CD14-positive monocyte (primary cell): ENCODE data around the gene RPSA. TPM values are rescaled to one million over a fixed set of nuclear protein-coding genes. Genes with fewer than 3 reads are reported as not detected.

Experiments
- DNase-seq, 3 donors: peaks; one replicate each; pipeline ENCODE4 v3.0.0-alpha.2; 2011 to 2022
- H2AFZ ChIP-seq: 2 replicates; pipeline ENCODE4 v1.6.0; 2012; ENCODE audit warnings: mild to moderate bottlenecking, low read depth, low read length, inconsistent platforms; ENCODE audit not compliant: insufficient read depth, poor library complexity, severe bottlenecking
- H3K27ac ChIP-seq, 2 donors: 1 replicate in 1 of 2; 2 replicates in 1 of 2; pipeline ENCODE4 v1.5.1; 2012 to 2013; ENCODE audit warnings: low read length in 2 of 2, control low read depth in 1 of 2, inconsistent platforms in 1 of 2, low read depth in 1 of 2, mild to moderate bottlenecking in 1 of 2
- H3K27me3 ChIP-seq, 2 donors: one replicate each; pipeline versions ENCODE4 v1.6.0 to v1.6.1; 2011 to 2013; ENCODE audit warnings: low read length in 2 of 2; ENCODE audit not compliant: control insufficient read depth in 2 of 2, insufficient read depth in 2 of 2
- H3K36me3 ChIP-seq, 2 donors: replicated peaks in 1 of 2; 1 replicate in 1 of 2; 2 replicates in 1 of 2; pipeline versions ENCODE4 v1.5.1 to v1.6.1; 2012 to 2013; ENCODE audit warnings: low read length in 2 of 2, control low read depth in 1 of 2, inconsistent platforms in 1 of 2, mild to moderate bottlenecking in 1 of 2; ENCODE audit not compliant: insufficient read depth in 2 of 2, control insufficient read depth in 1 of 2
- H3K4me1 ChIP-seq, 2 donors: 1 replicate in 1 of 2; 2 replicates in 1 of 2; pipeline versions ENCODE4 v1.5.1 to v1.6.1; 2012 to 2013; ENCODE audit warnings: low read length in 2 of 2, control low read depth in 1 of 2, inconsistent platforms in 1 of 2, mild to moderate bottlenecking in 1 of 2, moderate library complexity in 1 of 2; ENCODE audit not compliant: insufficient read depth in 2 of 2, control insufficient read depth in 1 of 2
- H3K4me2 ChIP-seq: replicated peaks from 2 replicates; pipeline ENCODE3; 2012; ENCODE audit warnings: low read length, moderate library complexity, mild to moderate bottlenecking; ENCODE audit not compliant: poor library complexity, severe bottlenecking; ENCODE audit errors: extremely low read depth
- H3K4me3 ChIP-seq, 3 experiments: fragments of 200-600 bp in 1 of 3; sonication (generic) in 1 of 3; replicated peaks in 1 of 3; 1 replicate in 2 of 3; 2 replicates in 1 of 3; pipeline ENCODE4 v1.5.1; 2011 to 2013; ENCODE audit warnings: low read length in 3 of 3, mild to moderate bottlenecking in 3 of 3, control low read depth in 2 of 3, low read depth in 2 of 3, inconsistent platforms in 1 of 3, moderate library complexity in 1 of 3
- H3K79me2 ChIP-seq: 2 replicates; pipeline ENCODE4 v1.6.0; 2012; ENCODE audit warnings: mild to moderate bottlenecking, control low read depth, inconsistent platforms, low read length, moderate library complexity; ENCODE audit not compliant: insufficient read depth
- H3K9ac ChIP-seq: 2 replicates; pipeline ENCODE4 v1.6.0; 2017; ENCODE audit warnings: low read length, mild to moderate bottlenecking; ENCODE audit not compliant: insufficient read depth, poor library complexity, severe bottlenecking
- H3K9me3 ChIP-seq, 2 donors: replicated peaks in 1 of 2; 1 replicate in 1 of 2; 2 replicates in 1 of 2; pipeline versions ENCODE4 v1.5.1 to v1.6.1; 2012 to 2013; ENCODE audit warnings: low read length in 2 of 2, control low read depth in 1 of 2; ENCODE audit not compliant: control insufficient read depth in 1 of 2, insufficient read depth in 1 of 2
- H4K20me1 ChIP-seq: 2 replicates; pipeline ENCODE4 v1.6.0; 2012; ENCODE audit warnings: mild to moderate bottlenecking, low read length, control low read depth, moderate library complexity; ENCODE audit not compliant: insufficient read depth
- H3K27ac Mint-ChIP-seq, 7 donors: one replicate each; pipeline ENCODE4 v1.8.0; 2020; ENCODE audit warnings: mild to moderate bottlenecking in 7 of 7, mixed read lengths in 7 of 7, moderate library complexity in 6 of 7, inconsistent platforms in 2 of 7
- H3K27me3 Mint-ChIP-seq, 3 donors: one replicate each; pipeline ENCODE4 v1.8.0; 2021 to 2022; ENCODE audit warnings: low read depth in 3 of 3, mild to moderate bottlenecking in 3 of 3, mixed read lengths in 3 of 3, moderate library complexity in 3 of 3, inconsistent platforms in 1 of 3
- H3K36me3 Mint-ChIP-seq, 2 donors: one replicate each; pipeline ENCODE4 v1.8.0; 2020; ENCODE audit warnings: mixed read lengths in 2 of 2, inconsistent platforms in 1 of 2, mild to moderate bottlenecking in 1 of 2
- H3K4me1 Mint-ChIP-seq: one replicate; pipeline ENCODE4 v1.8.0; 2020; ENCODE audit warnings: mild to moderate bottlenecking, mixed read lengths
- H3K4me3 Mint-ChIP-seq, 2 donors: one replicate each; pipeline ENCODE4 v1.8.0; 2020; ENCODE audit warnings: mild to moderate bottlenecking in 2 of 2, mixed read lengths in 2 of 2, moderate library complexity in 1 of 2
- H3K9me3 Mint-ChIP-seq, 7 donors: one replicate each; pipeline ENCODE4 v1.8.0; 2020 to 2022; ENCODE audit warnings: mixed read lengths in 7 of 7, mild to moderate bottlenecking in 6 of 7, moderate library complexity in 6 of 7, inconsistent platforms in 2 of 7
- CTCF ChIP-seq: fragments of 200-600 bp; IDR thresholded peaks from one replicate; pipeline ENCODE4 v1.8.0; 2022; ENCODE audit warnings: antibody characterized with exemption, mild to moderate bottlenecking
- WGBS: methylation state at CpG from one replicate; pipeline ENCODE4 v1.1.5; 2013; ENCODE audit warnings: missing lambda C conversion rate; ENCODE audit not compliant: insufficient coverage; 5-methylcytosine and 5-hydroxymethylcytosine counted together
- intact Hi-C, 2 donors: fragments of 100-400 bp; cut with micrococcal nuclease; formaldehyde crosslinking; loops; one replicate each; pipeline versions ENCODE4 v1.15.0 to v1.15.1; 2023
- polyA plus RNA-seq, 3 donors: library from polyadenylated mRNA; depleted of rRNA in 1 of 3; unstranded in 2 of 3; stranded (reverse) in 1 of 3; fragments of 300-500 nt in 2 of 3; fragments of >200 nt in 1 of 3; fragmentation: Illumina TruSeq in 2 of 3; gene quantifications; 1 replicate in 2 of 3; 2 replicates in 1 of 3; pipeline ENCODE4 v1.2.3, GENCODE V29; 2012 to 2021

RPSA gene
- polyA plus RNA-seq, 3 donors: 172 to 574 (median 219) TPM

GRCh38 chr3:39410893-39411292 is 4.4 kb downstream of the RPSA start:
- DNase-seq: no peak
- Histone ChIP-seq H3K4me2 (no peak overlapping the region), H3K9me3 (no peaks in the 10 kb centered on the region), H3K4me1 (peaks cover 14 to 21% of the 10 kb centered on the region in 2 donors), H4K20me1 (peaks cover 38% of the 10 kb centered on the region), H3K4me3 (no peak overlapping the region), H2AFZ (no peak overlapping the region), H3K27me3 (no peaks in the 10 kb centered on the region), H3K36me3 (peaks cover 57 to 72% of the 10 kb centered on the region in 2 donors), H3K79me2 (peaks cover 40% of the 10 kb centered on the region), H3K27ac (no peak overlapping the region), H3K9ac (no peak overlapping the region)
- intact Hi-C loops: no loop called here
- WGBS: 100% methylated on average over 3 of the region's 7 CpGs
- no peak for TF ChIP-seq CTCF
- H3K4me1 Mint-ChIP-seq: peaks cover 17% of the 10 kb centered on the region
- H3K36me3 Mint-ChIP-seq: peaks cover 53 to 70% of the 10 kb centered on the region in 2 donors
- H3K27ac Mint-ChIP-seq: no peak overlapping the region
- H3K9me3 Mint-ChIP-seq: peaks cover 0 to 1% (median 0%) of the 10 kb centered on the region in 7 donors
- H3K4me3 Mint-ChIP-seq: no peak overlapping the region
- peaks cover 0 to 1% (median 0%) of the 10 kb centered on the region in 3 donors for H3K27me3 Mint-ChIP-seq

GRCh38 chr3:39412668-39413260 is 6.2 kb downstream of the RPSA start:
- DNase-seq: no peak
- H3K27me3 ChIP-seq: no peaks in the 10 kb centered on the region
- peaks cover 57 to 72% of the 10 kb centered on the region in 2 donors for H3K36me3 ChIP-seq
- H3K9ac ChIP-seq: no peak overlapping the region
- no peak overlapping the region for H2AFZ ChIP-seq
- peaks cover 38% of the 10 kb centered on the region for H4K20me1 ChIP-seq
- no peaks in the 10 kb centered on the region for H3K9me3 ChIP-seq
- H3K79me2 ChIP-seq: peaks cover 26% of the 10 kb centered on the region
- Mint-ChIP-seq H3K4me1 (peaks cover 8% of the 10 kb centered on the region), H3K9me3 (peaks cover 0 to 1% (median 0%) of the 10 kb centered on the region in 7 donors), H3K27ac (peak overlapping the region in 3 of 7 donors; percentile 36 to 40 (median 36)), H3K36me3 (peaks cover 53 to 68% of the 10 kb centered on the region in 2 donors), H3K4me3 (no peak overlapping the region), H3K27me3 (peaks cover 0 to 3% (median 1%) of the 10 kb centered on the region in 3 donors)
- no peak for TF ChIP-seq CTCF
- H3K4me2 ChIP-seq: no peak overlapping the region
- intact Hi-C loops: no loop called here
- peaks cover 5% of the 10 kb centered on the region in 2 donors for H3K4me1 ChIP-seq
- H3K27ac ChIP-seq: no peak overlapping the region
- 100% methylated on average over 6 of the region's 9 CpGs for WGBS
- no peak overlapping the region for H3K4me3 ChIP-seq
